Skin epidermis (tissue), 12 donors: ENCODE data around the gene DDRGK1.
"Not testable (repeated sequence)": the region's sequence is repeated elsewhere in the genome, so short reads cannot be mapped to it uniquely, and the experiment has no call there.

Source experiments
- H3K27ac ChIP-seq, 21 experiments: fragments of 200-600 bp; sonication (generic) in 11 of 21; one replicate each; pipeline ENCODE4 v1.5.0; 2020; ENCODE audit warnings: mild to moderate bottlenecking in 3 of 21, inconsistent platforms in 2 of 21, moderate library complexity in 2 of 21
- H3K4me3 ChIP-seq, 7 experiments: fragments of 200-600 bp; sonication (generic) in 2 of 7; one replicate each; pipeline ENCODE4 v1.5.0; 2020; ENCODE audit warnings: inconsistent platforms in 2 of 7, mild to moderate bottlenecking in 2 of 7, moderate library complexity in 1 of 7

The DDRGK1 gene

DNA sequence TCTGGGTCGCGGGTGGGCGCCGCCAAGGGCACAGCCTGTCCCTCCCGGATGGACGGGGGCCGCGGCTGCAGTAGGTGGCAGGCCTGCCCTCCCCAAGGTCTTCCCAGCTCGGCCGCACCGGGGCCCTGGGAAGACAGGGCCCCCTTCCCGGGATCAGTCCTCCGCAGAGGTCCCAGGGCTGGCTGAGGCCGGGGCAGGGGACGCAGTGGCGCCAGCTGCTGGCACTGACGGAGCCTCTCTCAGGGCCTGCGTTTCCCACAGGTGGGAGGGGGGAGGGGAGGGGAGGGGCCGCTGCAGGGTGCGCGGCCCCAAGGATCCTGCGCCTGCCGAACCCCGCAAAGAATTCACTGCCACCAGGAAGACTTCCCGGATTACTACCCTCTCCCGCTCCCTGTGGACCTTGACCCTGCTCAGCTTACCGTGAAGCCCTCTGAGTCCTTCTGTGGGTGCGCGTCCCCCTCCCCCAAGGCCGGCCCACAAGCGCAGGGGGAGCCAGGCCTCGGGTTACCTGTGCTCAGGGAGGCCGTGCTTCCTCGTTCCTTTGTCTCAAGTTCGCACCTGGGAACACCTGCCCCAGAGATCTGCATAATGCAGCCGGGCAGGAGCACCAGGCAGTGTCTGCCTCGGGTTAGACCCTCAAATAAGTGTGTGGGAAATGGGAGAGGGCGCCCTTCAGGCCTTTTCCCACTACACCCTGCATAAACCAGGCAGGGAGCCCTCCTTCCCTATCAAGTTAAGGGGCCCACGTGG lies 36.2 kb downstream of the DDRGK1 start:
- H3K27ac ChIP-seq, result no peak overlapping the region
- no peak overlapping the region for H3K4me3 ChIP-seq

DNA sequence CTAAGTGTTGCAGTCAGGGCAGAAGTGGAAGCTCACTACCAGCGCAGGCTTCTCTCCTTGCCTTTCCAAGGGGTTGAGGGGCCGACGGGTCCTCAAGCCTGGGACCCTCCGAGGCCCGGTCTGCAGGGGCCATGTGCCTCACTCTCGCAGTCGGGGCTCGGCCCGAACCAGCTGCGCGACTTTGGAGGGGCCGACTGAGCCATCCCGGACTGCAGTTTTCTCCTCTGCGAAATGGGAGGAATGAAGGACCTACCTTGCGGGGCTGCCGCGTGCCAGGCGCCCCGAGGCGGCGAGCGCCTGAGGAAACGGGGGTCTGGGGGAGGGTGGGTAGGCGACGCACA lies 36.8 kb downstream of the DDRGK1 start:
- Histone ChIP-seq H3K27ac (no peak overlapping the region), H3K4me3 (no peak overlapping the region)

DNA sequence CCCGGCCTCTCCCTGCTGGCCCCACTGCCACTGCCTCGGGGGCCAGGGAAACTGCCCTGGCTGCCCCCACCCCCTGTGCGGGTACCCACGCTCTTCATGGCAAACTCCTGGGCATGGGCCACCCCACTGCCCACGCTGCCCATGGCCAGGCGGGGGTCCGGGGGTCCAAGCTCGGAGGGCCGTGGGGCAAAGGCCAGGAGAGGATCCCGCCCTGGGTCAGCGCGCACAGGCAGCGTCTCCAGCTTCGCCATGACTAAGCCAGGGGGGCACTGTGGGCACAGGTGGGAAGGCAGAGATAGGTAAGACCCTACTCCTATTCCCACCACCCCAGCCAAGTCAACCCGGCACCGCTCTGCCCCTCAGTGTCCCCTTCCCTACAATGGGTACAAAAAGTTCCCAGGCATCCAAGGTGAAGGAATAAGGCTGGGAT lies 37.6 kb downstream of the DDRGK1 start:
- Histone ChIP-seq H3K27ac (no peak overlapping the region), H3K4me3 (no peak overlapping the region)

DNA sequence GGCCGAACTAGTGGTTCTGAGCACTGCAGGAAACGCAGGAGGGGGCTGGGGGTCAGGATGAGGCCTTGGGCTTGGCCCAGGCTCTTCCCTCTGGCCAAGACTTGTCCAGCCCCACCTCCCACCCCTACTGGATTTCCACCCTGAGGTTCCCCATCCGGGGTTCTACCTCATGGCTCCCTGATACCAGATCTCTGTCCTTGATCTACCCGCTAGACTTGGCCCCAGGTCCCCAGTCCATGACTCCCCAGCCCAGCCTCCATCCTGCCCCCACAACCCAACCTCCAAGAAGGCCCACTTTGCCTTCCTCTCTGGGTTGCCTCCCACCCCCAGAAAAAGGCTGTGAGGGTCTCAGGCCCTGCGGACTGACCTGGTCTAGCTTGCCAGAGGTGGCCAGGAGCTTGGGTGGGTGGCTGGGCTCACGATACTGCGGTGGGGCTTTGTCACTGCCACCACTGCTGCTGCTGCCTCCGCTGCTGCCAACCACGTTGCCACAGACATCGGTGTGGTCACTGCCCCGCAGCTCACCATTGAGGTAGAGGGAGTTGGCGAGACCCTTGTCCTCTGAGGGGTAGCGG lies 38.1 kb downstream of the DDRGK1 start:
- no peak overlapping the region for H3K4me3 ChIP-seq

DNA sequence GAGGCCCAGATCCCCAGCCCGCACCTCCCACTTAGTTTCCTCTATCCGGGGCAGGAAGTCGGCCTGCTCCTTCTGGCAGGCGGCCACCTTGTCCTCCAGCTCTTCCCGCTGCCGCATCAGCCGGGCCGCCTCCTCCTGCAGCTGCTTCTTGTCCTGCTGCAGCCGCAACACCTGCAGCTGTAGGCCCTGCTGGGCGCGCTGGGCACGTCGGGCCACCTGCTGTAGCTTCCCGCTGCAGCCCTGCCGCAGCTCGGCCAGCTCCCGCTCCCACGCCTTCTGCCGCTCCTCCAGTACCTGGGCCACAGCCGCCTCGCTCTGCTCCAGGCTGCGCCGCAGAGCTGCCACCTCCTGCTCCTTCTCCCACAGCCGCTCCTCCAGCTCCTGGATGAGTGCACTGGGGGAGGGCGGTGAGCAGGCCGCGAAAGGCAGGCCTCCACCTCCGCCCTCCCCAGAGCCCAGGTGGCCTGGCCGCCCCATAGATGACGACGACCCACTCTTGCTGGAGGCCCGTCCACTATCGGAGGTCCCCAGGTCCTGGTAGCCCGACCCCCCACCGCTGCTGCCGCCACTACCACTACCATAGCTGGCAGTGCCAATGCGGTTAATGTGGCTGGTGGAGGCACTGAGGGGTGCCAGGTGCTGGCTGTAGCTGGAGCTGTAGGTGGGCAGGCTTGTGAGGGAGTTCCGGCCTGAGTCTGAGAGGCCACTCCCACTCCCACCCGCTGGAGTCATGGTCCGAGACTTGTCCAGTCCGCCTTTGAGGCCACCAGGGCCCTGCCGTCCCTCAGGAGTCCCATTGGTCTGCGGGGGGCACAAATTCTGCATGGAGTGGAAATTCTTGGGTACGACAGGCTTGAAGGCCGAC lies 38.8 kb downstream of the DDRGK1 start:
- H3K27ac ChIP-seq, result no peak overlapping the region
- H3K4me3 ChIP-seq, result no peak overlapping the region

More for the DNA sequence above, 38.1 kb downstream of the DDRGK1 start:
- H3K27ac ChIP-seq, result no peak overlapping the region

DNA sequence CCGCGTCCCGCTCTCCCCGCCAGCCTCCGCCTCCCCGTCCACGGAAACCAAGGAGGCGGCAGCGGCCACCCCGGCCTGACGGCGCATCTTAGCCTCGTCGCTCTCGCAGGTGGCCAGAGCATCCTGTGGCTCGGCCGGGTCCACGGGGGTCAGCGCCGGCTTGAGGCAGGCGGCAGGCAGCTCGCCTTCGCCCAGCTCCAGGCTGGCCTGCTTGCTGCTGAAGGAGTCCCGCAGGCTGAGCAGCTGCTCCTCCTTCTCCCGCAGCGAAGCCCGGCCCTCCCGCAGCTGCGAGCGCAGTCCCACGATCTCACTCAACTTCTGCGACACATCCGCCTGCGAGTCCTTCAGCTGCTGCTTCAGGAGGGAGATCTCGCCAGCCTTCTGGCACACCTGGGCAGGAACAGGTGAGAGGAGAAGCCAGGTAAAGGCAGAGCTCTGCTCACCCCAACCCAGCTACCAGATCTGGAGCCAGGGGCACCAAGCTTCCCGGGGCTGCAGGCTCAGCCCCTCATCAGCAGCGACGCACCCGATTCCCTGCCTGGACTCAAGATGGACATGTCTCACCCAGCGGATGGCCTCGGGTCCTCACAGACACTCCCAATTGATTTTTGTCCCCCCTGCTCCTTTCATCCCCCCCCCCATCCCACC lies 39.6 kb downstream of the DDRGK1 start:
- no peak overlapping the region for H3K27ac ChIP-seq
- H3K4me3 ChIP-seq, result peak overlapping the region in 2 of 7 experiments; percentile 5 to 18

DNA sequence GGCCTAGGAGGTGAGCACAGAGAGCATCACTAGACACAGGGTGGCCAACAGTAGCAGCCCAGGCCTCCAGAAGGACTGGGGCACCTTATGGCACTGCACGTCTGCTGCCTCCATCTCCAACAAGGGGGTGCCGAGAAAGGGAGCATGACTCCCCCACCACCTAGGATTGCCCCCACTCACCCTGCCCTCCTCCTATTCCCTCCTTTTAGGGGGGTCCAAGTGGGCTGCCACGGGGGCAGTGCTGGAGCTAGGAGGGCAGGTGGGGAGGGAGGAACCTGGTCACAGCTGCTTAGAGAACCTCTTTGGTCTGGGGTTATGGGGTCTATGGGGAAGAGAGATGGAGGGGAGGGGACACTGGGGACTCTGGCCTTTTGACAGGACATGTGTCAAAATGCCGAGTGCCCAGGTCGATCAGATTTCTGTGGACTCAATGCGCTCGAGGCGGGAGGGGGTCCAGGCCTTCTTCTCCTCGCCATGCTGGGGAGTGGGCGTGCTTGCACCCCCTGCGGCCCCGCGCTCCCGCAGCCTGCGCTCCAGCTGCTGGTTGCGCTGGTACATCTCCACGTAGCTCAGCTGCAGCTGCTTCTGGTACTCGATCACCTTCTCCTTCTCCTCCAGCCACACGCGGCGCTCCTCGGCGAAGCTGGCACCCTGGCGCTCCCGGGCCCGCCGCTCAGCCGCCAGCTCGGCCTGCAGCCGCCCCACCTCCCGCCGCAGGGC lies 40.3 kb downstream of the DDRGK1 start:
- no peak overlapping the region for H3K27ac ChIP-seq
- peak overlapping the region in 2 of 7 experiments; percentile 5 to 18 for H3K4me3 ChIP-seq

DNA sequence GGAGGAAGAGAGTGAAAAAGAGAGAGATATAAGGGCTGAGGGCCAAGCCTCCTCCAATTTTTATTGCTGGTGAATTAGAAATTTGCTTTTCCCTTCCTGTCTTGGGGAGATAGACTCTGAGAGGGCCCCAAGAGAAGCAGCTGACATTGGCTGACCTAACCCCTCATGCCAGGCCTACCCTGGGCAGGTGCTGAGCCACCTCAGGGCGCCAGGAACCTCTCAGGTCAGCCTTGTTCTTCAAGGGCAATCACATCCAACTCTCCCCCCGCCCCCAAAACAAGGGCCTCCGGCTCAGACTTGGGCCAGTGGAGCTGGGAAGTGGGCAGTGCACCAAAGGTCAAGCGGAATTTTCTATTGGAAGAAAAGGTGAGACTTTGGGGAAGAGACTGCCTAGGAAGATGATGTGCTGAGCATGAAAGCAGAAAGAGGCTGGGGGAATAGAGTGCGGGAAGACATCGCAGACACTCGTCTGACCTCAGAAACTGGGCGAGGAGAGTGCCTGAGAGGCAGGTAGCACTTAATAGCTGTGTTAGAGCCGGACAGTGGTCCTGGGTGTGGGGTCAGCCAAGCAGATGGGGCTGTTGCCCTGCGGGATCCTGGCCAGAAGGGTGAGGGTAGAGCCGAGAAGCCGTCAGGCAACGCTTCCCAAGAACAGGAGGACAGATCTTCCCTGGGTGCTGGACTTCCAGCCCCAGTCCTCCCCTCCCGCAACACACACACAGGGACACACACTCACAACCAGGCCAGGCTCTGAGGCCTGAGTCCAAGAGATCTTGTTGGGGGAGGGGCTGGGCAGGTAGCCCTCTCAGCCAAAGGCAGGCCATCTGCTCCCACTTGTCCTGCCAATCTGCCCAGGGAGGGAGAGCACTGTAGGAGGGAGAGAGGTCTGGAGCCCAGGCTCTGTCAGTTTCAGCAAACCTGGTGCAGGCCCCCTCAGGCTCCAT lies 41.1 kb downstream of the DDRGK1 start:
- H3K4me3 ChIP-seq, result no peak overlapping the region
- no peak overlapping the region for H3K27ac ChIP-seq

DNA sequence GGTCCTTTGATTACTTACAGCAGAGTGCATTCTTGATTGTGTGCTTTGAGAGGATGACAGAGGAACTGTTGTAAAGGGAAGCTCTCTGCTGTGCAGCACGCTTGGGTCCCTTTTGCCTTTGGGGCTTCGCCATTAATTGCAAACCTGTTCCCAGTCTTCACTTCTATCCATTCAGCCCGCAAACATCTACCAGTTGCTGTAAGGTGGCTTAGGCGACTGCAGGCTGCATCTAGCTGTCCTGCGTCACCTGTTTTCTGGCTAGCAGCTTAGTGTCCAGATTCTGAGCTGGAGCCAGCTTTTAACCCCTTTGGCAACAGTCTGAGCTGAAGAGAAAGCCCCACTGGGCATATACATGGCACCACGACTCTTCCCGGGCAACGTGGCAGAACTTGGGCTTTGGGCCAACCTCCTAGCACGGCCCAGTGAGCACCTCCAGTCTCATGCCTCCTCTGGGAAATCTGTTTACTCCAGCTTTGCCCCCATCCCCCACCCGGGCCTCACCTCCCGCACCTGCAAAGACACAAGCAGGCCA lies 42.3 kb downstream of the DDRGK1 start:
- H3K4me3 ChIP-seq, result no peak overlapping the region
- H3K27ac ChIP-seq, result no peak overlapping the region

DNA sequence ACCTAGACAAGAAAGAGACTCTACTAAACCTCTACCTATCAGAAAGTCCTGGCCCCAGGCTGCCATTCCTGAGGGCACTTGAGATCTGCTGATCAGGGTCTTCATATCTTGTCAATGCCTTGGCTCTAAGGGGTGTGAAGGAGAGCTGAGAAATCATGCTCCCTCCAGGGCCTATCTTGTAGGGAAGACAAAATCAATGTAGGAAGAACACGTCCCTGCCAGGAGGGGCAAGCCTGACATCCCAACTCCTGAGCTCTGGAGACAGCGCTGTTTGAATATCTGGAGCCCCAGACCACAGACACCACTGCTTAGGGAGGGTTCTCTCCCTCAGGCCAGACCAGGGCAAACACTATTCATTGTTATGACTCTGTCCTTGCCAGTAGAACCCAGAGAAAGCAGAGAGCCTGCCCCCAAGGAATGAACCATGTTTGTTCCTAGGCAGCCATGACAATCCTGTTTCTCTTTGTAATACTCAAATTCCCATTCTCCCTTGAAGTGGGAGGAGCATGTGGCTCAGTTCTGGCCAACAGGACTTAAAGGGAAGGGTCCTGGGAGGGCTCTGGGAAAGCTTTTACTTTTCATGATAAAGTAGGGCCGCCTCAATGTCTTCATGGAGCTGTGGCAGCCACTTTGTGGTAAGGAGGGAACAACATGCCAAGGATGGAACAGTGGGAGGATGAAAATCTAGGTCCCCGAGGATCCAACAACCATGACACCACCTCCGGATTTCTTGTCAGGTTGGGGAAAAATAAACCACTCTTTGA lies 43.0 kb downstream of the DDRGK1 start:
- Histone ChIP-seq H3K27ac (no peak overlapping the region), H3K4me3 (no peak overlapping the region)

DNA sequence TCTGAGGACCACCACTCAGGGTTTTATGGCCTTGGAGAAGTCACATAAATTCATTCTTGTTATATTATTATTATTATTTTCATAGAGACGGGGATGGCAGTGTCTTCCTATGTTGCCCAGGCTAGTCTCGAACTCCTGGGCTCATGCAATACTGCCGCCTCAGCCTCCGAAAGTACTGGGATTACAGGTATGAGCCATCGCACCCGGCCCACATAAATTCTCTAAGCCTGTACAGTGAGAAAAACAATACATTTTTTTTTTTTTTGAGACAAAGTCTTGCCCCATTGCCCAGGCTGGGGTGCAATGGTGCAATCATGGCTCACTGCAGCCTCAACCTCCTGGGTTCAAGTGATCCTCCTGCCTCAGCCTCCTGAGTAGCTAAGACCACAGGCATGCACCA lies 44.1 kb downstream of the DDRGK1 start:
- Histone ChIP-seq H3K27ac (peak overlapping the region in 4 of 21 experiments; percentile 93 to 95 (median 94)), H3K4me3 (peak overlapping the region in 6 of 7 experiments; percentile 66 to 95 (median 84))

DNA sequence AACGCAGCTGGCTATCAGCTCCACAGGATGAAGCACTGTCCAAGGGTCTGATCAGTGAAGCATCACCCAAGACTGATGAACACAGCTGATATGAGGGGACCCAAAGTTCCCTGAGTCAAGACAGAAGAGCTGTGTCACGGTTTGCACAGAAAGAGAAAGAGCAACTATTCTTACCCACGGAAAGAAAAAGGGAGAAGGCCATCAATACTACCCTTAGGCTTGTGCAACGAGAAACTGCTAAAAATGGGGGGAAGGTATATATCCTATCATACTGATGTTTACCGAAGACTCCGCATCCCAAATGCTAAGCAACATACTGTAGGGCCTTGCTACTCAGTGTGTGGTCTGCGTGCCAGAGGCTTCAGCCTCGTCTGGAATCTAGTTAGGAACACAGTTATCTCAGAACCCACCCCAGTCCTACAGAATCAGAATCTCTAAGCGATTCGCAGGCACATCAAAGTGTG lies 45.5 kb downstream of the DDRGK1 start:
- Histone ChIP-seq H3K27ac (peak overlapping the region; percentile 78 to 96 (median 94)), H3K4me3 (peak overlapping the region; percentile 66 to 95 (median 80))

DNA sequence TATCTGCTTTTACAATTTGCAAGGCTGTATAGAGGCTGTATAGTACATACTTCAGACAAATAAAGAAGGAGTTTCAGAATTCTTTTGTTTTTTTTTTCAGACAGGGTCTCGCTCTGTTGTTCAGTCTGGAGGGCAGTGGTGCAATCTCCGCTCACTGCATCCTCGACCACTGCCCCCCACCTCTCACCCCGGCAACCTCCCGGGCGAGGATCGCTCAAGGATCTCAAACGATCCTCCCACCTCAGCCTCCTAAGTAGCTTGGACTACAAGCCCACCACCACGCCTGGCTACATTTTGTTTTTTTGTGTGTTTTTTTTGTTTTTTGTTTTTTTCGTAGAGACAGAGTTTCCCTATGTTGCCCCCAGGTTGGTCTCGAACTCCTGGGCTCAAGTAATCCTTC lies 46.7 kb downstream of the DDRGK1 start:
- H3K4me3 ChIP-seq, result peak overlapping the region in 2 of 7 experiments; percentile 80 to 95
- H3K27ac ChIP-seq, result peak overlapping the region in 5 of 21 experiments; percentile 5 to 95 (median 66)

DNA sequence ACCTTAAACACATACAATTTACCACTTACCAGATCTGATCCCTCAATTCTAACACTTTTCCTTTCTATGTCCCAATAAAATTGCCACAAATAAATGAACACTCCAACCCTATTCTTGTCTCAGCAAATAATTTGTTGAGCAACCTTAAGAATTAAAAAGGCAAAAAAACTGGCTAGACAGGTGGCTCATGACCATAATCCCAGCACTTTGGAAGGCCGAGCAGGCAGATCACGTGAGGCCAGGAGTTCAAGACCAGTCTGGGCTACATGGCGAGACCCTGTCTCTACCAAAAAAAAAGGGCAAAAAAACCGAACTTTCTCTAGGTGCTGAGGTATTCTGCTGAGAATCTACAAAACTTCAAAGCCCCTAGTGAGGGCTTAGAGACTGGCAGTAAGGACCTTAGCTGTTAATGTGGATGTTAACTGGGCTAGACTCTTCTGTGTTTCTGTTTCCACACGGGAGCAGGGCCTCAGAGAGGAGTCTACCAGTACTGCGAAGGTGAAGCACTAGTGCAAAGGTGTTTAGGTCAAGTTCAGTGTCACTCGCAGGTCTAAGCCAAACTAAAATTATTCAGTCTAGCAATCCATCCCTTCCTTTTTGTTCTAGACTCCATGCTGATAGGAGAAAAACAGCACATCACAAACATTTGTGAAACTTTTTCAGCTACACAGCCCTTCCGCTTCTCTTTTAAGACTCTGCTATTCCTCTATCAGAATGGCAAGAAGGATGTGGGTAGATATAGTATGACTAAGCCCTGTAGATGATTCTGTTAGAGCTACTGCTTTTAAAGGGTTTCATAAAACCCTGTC lies 47.5 kb downstream of the DDRGK1 start:
- Histone ChIP-seq H3K4me3 (peak overlapping the region in 1 of 7 experiments; percentile 3), H3K27ac (peak overlapping the region in 12 of 21 experiments; percentile 2 to 95 (median 58))

DNA sequence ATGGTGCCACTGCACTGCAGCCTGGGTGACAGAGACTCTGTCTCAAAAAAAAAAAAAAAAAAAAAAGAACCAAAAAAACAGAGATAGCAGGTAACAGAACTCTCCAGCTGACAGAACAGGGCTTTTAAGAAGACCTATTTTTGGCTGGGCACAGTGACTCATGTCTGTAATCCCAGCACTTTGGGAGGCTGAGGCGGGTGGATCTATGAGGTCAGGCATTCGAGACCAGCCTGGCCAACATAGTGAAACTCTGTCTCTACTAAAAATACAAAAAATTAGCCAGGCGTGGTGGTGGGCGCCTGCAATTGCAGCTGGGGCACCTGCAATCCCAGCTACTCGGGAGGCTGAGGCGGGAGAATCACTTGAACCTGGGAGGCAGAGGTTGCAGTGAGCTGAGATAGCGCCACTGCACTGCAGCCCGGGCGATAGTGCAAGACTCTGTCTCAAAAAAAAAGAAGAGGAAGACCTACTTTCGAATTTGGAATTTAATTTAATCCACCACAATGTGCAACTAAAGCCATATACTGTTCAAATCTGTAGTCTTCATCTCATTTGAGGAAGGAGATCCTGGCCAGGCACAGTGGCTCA lies 52.3 kb downstream of the DDRGK1 start:
- H3K4me3 ChIP-seq, H3K27ac ChIP-seq: not testable (repeated sequence)

DNA sequence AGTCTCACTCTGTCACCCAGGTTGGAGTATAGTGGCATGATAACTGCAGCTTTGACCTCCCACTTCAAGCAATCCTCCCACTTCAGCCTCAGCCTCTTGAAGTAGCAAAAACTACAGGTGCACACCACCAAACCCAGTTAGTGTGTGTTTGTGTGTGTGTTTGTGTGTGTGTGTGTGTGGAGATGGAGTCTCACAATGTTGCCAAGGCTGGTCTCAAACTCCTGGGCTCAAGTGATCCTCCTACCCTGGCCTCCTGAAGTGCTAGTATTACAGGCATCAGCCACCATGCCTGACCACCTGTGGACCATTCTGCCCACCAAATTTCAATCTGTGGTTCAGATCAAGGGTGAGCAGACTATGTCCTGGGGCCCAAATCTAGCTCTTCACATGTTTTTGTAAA lies 53.6 kb downstream of the DDRGK1 start:
- Histone ChIP-seq H3K27ac (no peak overlapping the region), H3K4me3 (no peak overlapping the region)
